Measurements from ENCODE around the gene CEACAM16.
A peak's percentile ranks its signal among the peaks of the same experiment; 100 is the strongest.

The CEACAM16 gene

DNA sequence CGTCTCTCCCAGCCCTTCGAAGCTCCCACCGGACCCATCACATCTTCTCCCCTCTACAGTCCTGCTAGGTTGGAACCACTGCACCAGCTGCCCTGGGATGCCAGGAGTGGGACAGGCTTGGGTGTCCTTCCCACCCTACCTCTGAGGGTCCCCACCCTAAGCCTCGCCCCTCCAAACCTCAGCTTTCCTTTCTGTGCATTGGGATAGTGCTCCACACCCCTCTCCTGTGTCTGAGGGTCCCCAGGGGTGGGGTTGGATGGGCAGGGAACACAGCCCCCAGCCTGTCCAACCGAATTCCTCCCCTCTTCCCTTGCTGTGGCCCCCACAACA lies 47.6 kb downstream of the CEACAM16 start:
- Histone ChIP-seq H3K27ac (replicated peaks) (no peak overlapping the region), H3K27me3 (ENCODE audit: insufficient read depth, poor library complexity, severe bottlenecking) (no peaks in the 10 kb centered on the region), H3K4me3 (replicated peaks; ENCODE audit: insufficient read depth, low read length) (no peak overlapping the region)
- TF ChIP-seq POLR2AphosphoS5 (IDR thresholded peaks at IDR 0.05; ENCODE audit: low read depth) (no peak), SPI1 (IDR thresholded peaks at IDR 0.05; ENCODE audit: borderline replicate concordance, low read depth) (no peak), GABPA (IDR thresholded peaks at IDR 0.05; ENCODE audit: low read depth) (no peak)
- TF ChIP-seq, protein P1, sequence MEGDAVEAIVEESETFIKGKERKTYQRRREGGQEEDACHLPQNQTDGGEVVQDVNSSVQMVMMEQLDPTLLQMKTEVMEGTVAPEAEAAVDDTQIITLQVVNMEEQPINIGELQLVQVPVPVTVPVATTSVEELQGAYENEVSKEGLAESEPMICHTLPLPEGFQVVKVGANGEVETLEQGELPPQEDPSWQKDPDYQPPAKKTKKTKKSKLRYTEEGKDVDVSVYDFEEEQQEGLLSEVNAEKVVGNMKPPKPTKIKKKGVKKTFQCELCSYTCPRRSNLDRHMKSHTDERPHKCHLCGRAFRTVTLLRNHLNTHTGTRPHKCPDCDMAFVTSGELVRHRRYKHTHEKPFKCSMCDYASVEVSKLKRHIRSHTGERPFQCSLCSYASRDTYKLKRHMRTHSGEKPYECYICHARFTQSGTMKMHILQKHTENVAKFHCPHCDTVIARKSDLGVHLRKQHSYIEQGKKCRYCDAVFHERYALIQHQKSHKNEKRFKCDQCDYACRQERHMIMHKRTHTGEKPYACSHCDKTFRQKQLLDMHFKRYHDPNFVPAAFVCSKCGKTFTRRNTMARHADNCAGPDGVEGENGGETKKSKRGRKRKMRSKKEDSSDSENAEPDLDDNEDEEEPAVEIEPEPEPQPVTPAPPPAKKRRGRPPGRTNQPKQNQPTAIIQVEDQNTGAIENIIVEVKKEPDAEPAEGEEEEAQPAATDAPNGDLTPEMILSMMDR (IDR thresholded peaks at IDR 0.05; ENCODE audit: insufficient read depth, low read length): no peak
- TF ChIP-seq, protein P2, sequence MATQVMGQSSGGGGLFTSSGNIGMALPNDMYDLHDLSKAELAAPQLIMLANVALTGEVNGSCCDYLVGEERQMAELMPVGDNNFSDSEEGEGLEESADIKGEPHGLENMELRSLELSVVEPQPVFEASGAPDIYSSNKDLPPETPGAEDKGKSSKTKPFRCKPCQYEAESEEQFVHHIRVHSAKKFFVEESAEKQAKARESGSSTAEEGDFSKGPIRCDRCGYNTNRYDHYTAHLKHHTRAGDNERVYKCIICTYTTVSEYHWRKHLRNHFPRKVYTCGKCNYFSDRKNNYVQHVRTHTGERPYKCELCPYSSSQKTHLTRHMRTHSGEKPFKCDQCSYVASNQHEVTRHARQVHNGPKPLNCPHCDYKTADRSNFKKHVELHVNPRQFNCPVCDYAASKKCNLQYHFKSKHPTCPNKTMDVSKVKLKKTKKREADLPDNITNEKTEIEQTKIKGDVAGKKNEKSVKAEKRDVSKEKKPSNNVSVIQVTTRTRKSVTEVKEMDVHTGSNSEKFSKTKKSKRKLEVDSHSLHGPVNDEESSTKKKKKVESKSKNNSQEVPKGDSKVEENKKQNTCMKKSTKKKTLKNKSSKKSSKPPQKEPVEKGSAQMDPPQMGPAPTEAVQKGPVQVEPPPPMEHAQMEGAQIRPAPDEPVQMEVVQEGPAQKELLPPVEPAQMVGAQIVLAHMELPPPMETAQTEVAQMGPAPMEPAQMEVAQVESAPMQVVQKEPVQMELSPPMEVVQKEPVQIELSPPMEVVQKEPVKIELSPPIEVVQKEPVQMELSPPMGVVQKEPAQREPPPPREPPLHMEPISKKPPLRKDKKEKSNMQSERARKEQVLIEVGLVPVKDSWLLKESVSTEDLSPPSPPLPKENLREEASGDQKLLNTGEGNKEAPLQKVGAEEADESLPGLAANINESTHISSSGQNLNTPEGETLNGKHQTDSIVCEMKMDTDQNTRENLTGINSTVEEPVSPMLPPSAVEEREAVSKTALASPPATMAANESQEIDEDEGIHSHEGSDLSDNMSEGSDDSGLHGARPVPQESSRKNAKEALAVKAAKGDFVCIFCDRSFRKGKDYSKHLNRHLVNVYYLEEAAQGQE (IDR thresholded peaks at IDR 0.05; ENCODE audit: insufficient replicate concordance, low read depth): no peak
- no peak for DNase-seq (ENCODE audit: low read depth in 1 of 2, low spot score in 1 of 2)

DNA sequence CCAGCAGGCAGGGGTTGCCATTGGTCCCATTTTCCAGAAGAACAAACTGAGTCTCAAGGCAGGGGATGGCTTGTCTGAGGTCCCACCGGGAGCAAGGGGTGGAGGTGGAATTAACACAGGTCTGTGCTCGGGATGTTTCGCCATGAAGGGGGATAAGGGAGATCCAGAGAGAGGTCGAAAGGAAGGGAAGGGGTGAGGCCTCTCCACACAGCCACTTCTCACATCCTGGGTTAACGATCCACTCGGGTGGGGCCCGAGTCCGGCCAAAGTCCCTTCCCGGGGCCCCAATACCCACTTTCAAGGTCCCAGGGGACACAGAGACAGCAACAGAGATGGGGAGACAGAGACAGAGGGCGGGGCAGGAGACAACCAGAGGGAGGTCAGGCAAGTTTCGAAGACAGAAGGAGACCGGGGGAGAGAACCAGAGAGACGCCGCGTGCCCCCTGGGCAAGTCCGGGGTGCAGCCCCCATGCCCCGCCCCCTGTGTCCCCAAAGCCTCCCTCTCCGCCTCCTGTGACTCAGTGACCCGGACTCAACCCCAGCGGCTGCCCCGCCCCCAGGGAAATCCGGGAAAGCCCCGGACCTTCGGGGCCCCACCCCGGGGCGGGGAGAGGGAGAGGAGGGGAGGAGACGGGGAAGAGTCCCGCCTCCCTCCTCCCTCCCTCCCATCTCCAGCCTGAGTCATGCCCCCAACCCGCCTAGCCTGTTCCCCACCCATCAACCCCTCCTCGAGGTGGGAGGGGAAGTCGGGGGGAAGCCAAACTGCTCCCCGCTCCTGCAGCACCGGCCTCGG lies 48.2 kb downstream of the CEACAM16 start:
- H3K27me3 ChIP-seq (ENCODE audit: insufficient read depth, poor library complexity, severe bottlenecking): no peaks in the 10 kb centered on the region
- H3K4me3 ChIP-seq (replicated peaks; ENCODE audit: insufficient read depth, low read length): peak overlapping the region; percentile 41
- peak overlapping the region; percentile 72 for H3K27ac ChIP-seq (replicated peaks)
- TF ChIP-seq, protein P1 (IDR thresholded peaks at IDR 0.05; ENCODE audit: insufficient read depth, low read length): no peak
- TF ChIP-seq POLR2AphosphoS5 (IDR thresholded peaks at IDR 0.05; ENCODE audit: low read depth): peak; percentile 24; the same call in 1 of the 2 replicates
- peak; percentile 17; the same call in 1 of the 2 replicates for TF ChIP-seq SPI1 (IDR thresholded peaks at IDR 0.05; ENCODE audit: borderline replicate concordance, low read depth)
- peak; percentile 80 to 91 for DNase-seq (ENCODE audit: low read depth in 1 of 2, low spot score in 1 of 2)

- TF ChIP-seq, protein P2 (IDR thresholded peaks at IDR 0.05; ENCODE audit: insufficient replicate concordance, low read depth): no peak
- TF ChIP-seq SPI1 (IDR thresholded peaks at IDR 0.05; ENCODE audit: borderline replicate concordance, low read depth) (peak; percentile 51; the same call in 1 of the 2 replicates), POLR2AphosphoS5 (IDR thresholded peaks at IDR 0.05; ENCODE audit: low read depth) (peak; percentile 41; the same call in 1 of the 2 replicates), GABPA (IDR thresholded peaks at IDR 0.05; ENCODE audit: low read depth) (no peak)
- Histone ChIP-seq H3K27me3 (ENCODE audit: insufficient read depth, poor library complexity, severe bottlenecking) (no peaks in the 10 kb centered on the region), H3K27ac (replicated peaks) (peak overlapping the region; percentile 72), H3K4me3 (replicated peaks; ENCODE audit: insufficient read depth, low read length) (peak overlapping the region; percentile 41)
- peak; percentile 50 to 61 for DNase-seq (ENCODE audit: low read depth in 1 of 2, low spot score in 1 of 2)
Measured at GRCh38 chr19:44747739-44748425, 48.9 kb downstream of the CEACAM16 start.
